ENCODE results near the gene IRF2BP2. TPM values are rescaled to one million over a fixed set of nuclear protein-coding genes. Genes with fewer than 3 reads are reported as not detected.

Gene IRF2BP2
- total and polyA plus RNA-seq, 2 of the 13 experiments (the other 11 are each of a cell fraction or from before 2014, with no cell fraction given): 140 to 147 TPM

DNA sequence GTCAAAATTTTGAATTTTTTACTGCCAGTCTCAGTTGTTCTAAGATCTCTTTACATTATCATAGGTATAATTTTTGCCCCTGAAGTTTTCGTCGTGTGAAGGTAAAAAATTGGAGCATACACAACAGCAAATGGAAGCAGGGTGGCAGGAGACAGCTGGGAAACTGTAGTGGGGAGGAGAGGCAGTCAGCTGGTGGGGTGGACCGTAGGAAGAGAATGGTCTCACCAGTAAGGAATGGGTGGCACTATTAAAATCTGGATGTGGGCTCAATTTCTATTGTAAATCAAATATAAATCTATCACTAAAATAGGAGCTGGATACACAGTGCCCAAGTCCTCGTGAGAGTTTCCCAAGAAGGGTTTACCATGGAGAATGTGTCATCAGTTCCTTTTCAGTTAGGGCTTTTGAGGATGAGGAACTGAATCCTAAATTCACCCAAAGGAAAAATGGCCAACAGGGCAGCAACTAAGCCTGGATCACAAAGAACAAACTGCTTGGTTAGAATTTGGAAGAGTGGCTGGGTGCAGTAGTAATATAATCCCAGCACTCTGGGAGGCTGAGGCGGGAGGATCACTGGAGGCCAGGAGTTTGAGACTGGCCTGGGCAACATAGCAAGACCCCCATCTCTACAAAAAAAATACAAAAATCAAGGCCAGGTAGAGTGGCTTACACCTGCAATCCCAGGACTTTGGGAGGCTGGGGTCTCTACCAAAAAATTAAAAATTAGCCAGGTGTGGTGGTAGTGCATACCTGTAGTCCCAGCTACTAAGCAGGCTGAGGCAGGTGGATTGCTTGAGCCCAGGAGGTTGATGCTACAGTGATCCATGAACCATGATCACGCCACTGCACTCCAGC, 10.5 kb upstream of the IRF2BP2 start (continued):
- TF ChIP-seq, protein P1, sequence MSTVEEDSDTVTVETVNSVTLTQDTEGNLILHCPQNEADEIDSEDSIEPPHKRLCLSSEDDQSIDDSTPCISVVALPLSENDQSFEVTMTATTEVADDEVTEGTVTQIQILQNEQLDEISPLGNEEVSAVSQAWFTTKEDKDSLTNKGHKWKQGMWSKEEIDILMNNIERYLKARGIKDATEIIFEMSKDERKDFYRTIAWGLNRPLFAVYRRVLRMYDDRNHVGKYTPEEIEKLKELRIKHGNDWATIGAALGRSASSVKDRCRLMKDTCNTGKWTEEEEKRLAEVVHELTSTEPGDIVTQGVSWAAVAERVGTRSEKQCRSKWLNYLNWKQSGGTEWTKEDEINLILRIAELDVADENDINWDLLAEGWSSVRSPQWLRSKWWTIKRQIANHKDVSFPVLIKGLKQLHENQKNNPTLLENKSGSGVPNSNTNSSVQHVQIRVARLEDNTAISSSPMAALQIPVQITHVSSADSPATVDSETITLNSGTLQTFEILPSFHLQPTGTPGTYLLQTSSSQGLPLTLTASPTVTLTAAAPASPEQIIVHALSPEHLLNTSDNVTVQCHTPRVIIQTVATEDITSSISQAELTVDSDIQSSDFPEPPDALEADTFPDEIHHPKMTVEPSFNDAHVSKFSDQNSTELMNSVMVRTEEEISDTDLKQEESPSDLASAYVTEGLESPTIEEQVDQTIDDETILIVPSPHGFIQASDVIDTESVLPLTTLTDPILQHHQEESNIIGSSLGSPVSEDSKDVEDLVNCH (CRISPR knock-in tag; IDR thresholded peaks at IDR 0.05): no peak
- no peak for TF ChIP-seq NR2F2 (IDR thresholded peaks at IDR 0.05; ENCODE audit: borderline replicate concordance, low read depth)
- TF ChIP-seq POLR2A (IDR thresholded peaks at IDR 0.05; ENCODE audit: insufficient read depth in 1 of 2, low read depth in 2 of 2, low read length in 2 of 2): peak; percentile 55 to 56; a peak in 3 of 4 replicates
- no peak for TF ChIP-seq TBL1XR1 (IDR thresholded peaks at IDR 0.05; ENCODE audit: borderline replicate concordance, low read length, partially characterized antibody)
- TF ChIP-seq, protein P2, sequence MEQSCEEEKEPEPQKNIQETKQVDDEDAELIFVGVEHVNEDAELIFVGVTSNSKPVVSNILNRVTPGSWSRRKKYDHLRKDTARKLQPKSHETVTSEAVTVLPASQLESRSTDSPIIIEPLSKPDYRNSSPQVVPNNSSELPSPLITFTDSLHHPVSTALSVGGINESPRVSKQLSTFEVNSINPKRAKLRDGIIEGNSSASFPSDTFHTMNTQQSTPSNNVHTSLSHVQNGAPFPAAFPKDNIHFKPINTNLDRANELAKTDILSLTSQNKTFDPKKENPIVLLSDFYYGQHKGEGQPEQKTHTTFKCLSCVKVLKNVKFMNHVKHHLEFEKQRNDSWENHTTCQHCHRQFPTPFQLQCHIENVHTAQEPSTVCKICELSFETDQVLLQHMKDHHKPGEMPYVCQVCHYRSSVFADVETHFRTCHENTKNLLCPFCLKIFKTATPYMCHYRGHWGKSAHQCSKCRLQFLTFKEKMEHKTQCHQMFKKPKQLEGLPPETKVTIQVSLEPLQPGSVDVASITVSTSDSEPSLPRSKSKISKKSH (CRISPR knock-in tag; IDR thresholded peaks at IDR 0.05; ENCODE audit: borderline replicate concordance): no peak
- no peak for TF ChIP-seq ZFP1 (CRISPR knock-in tag; IDR thresholded peaks at IDR 0.05)
- TF ChIP-seq MTF2 (CRISPR knock-in tag; IDR thresholded peaks at IDR 0.05; ENCODE audit: borderline replicate concordance): no peak
- no peak for TF ChIP-seq HNRNPLL (IDR thresholded peaks at IDR 0.05; ENCODE audit: low read depth, low read length, poor library complexity, severe bottlenecking)
- no peak for TF ChIP-seq ZNF704 (CRISPR knock-in tag; IDR thresholded peaks at IDR 0.05; ENCODE audit: borderline replicate concordance)
- TF ChIP-seq, protein P3, sequence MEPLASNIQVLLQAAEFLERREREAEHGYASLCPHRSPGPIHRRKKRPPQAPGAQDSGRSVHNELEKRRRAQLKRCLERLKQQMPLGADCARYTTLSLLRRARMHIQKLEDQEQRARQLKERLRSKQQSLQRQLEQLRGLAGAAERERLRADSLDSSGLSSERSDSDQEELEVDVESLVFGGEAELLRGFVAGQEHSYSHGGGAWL (CRISPR knock-in tag; IDR thresholded peaks at IDR 0.05): no peak
- TF ChIP-seq RBFOX2 (IDR thresholded peaks at IDR 0.05; ENCODE audit: low read depth, low read length): peak; percentile 59
- no peak for TF ChIP-seq HOXA9 (CRISPR knock-in tag; IDR thresholded peaks at IDR 0.05; ENCODE audit: borderline replicate concordance)
- TF ChIP-seq ZNF629 (CRISPR knock-in tag; conservative IDR thresholded peaks at IDR 0.05): 0 out of 2 replicates have a peak, but pooled peaks have one; percentile 4
- no peak for TF ChIP-seq DPF2 (CRISPR knock-in tag; IDR thresholded peaks at IDR 0.05; ENCODE audit: borderline replicate concordance, low read depth)
- TF ChIP-seq SRF (IDR thresholded peaks at IDR 0.05; ENCODE audit: low read depth, low read length): no peak
- no peak for TF ChIP-seq GLMP (CRISPR knock-in tag; IDR thresholded peaks at IDR 0.05; ENCODE audit: borderline replicate concordance)
- no peak for TF ChIP-seq ZSCAN22 (CRISPR knock-in tag; IDR thresholded peaks at IDR 0.05)
- TF ChIP-seq ZNF562 (CRISPR knock-in tag; IDR thresholded peaks at IDR 0.05; ENCODE audit: borderline replicate concordance): no peak
- no peak for TF ChIP-seq KMT2A (CRISPR knock-in tag; IDR thresholded peaks at IDR 0.05)
- no peak for TF ChIP-seq FOSL1 (CRISPR knock-in tag; IDR thresholded peaks at IDR 0.05; ENCODE audit: borderline replicate concordance)
- no peak for TF ChIP-seq E2F1 (CRISPR knock-in tag; IDR thresholded peaks at IDR 0.05)

Data from HepG2 (cell line).